Measurements from ENCODE around the gene BAIAP2L2. TPM values are rescaled to one million over a fixed set of nuclear protein-coding genes. Genes with fewer than 3 reads are reported as not detected.

The BAIAP2L2 gene
- total RNA-seq, 2 donors from 2014 or later: 1.3 to 1.4 TPM

GRCh38 chr22:38036392-38037062 is 74.0 kb downstream of the BAIAP2L2 start:
- ATAC-seq (replicated peaks in 1 of 2): no peak
- Mint-ChIP-seq H3K27me3 (ENCODE audit: low read depth) (no peaks in the 10 kb centered on the region), H3K9me3 (no peaks in the 10 kb centered on the region), H3K4me1 (ENCODE audit: low read depth) (no peaks in the 10 kb centered on the region), H3K36me3 (ENCODE audit: insufficient read depth in 2 of 2) (no peaks in the 10 kb centered on the region), H3K4me3 (no peak overlapping the region), H3K27ac (no peak overlapping the region)
- no peak for DNase-seq

DNA sequence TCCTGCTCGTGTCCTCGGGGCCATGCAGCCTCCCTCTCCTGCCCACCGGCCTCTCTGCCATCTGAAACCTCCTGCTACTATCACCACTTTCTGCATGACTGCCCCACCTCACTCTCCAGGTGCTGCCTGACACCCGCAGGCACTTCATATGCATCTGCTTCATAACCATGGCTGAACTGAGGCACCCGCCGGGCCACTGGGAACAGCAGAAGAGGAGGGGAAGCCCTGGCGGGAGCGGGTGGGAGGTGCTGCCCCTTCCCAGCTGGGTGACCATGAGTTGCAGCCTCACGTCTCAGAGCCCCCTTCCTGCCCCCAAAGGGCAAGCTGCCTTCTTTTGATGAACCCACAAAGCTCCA is 75.0 kb downstream of the BAIAP2L2 start:
- no peaks in the 10 kb centered on the region for H3K36me3 Mint-ChIP-seq (ENCODE audit: insufficient read depth in 2 of 2)
- DNase-seq: no peak
- no peak overlapping the region for H3K27ac Mint-ChIP-seq
- no peaks in the 10 kb centered on the region for H3K9me3 Mint-ChIP-seq
- no peaks in the 10 kb centered on the region for H3K4me1 Mint-ChIP-seq (ENCODE audit: low read depth)
- no peak for ATAC-seq (replicated peaks in 1 of 2)
- H3K27me3 Mint-ChIP-seq (ENCODE audit: low read depth): no peaks in the 10 kb centered on the region
- H3K4me3 Mint-ChIP-seq: no peak overlapping the region

Other genes with a start within 250 kb of the BAIAP2L2 start
- gene MICALL1, start 204.4 kb downstream of the BAIAP2L2 start, total RNA-seq: 10 to 100 TPM; 21.3 to 21.6 TPM
- gene C22orf23, start 157.1 kb downstream of the BAIAP2L2 start, total RNA-seq: under 1 TPM; 0.19 to 0.30 TPM
- 10 to 100 TPM; 43.4 to 47.9 TPM for gene POLR2F, start 157.0 kb downstream of the BAIAP2L2 start, total RNA-seq
- gene SOX10, start 126.1 kb downstream of the BAIAP2L2 start, total RNA-seq: not detected
- gene PICK1, start 53.3 kb downstream of the BAIAP2L2 start, total RNA-seq: 10 to 100 TPM; 21.2 to 24.2 TPM
- gene SLC16A8, start 26.5 kb downstream of the BAIAP2L2 start, total RNA-seq: not detected
- gene PLA2G6, start 71.1 kb upstream of the BAIAP2L2 start, total RNA-seq: 100 to 1,000 TPM in 1 of 2 donors, 10 to 100 TPM in 1; 87.5 to 102 TPM
- gene MAFF, start 91.3 kb upstream of the BAIAP2L2 start, total RNA-seq: 10 to 100 TPM; 15.6 to 20.3 TPM
- 10 to 100 TPM; 22.9 to 27.5 TPM for gene TMEM184B, start 162.3 kb upstream of the BAIAP2L2 start, total RNA-seq
- gene CSNK1E, start 206.7 kb upstream of the BAIAP2L2 start, total RNA-seq: 100 to 1,000 TPM; 106 to 107 TPM